ENCODE data around the gene MYORG. TPM values are rescaled to one million over a fixed set of nuclear protein-coding genes. Genes with fewer than 3 reads are reported as not detected.
"Not testable (repeated sequence)": the region's sequence is repeated elsewhere in the genome, so short reads cannot be mapped to it uniquely, and the experiment has no call there.

The MYORG gene
- total RNA-seq, 1 donor from 2014 or later, result 1.3 TPM

- H3K27me3 Mint-ChIP-seq (ENCODE audit: unreplicated experiment), result no peaks in the 10 kb centered on the region
- DNase-seq (ENCODE audit: extremely low spot score, unreplicated experiment), result no peak
- peaks cover 7% of the 10 kb centered on the region for H3K4me1 Mint-ChIP-seq (ENCODE audit: unreplicated experiment)
- H3K9me3 Mint-ChIP-seq (ENCODE audit: unreplicated experiment), result no peaks in the 10 kb centered on the region
- H3K27ac Mint-ChIP-seq (ENCODE audit: unreplicated experiment), result no peak overlapping the region
- TF ChIP-seq, protein P1, sequence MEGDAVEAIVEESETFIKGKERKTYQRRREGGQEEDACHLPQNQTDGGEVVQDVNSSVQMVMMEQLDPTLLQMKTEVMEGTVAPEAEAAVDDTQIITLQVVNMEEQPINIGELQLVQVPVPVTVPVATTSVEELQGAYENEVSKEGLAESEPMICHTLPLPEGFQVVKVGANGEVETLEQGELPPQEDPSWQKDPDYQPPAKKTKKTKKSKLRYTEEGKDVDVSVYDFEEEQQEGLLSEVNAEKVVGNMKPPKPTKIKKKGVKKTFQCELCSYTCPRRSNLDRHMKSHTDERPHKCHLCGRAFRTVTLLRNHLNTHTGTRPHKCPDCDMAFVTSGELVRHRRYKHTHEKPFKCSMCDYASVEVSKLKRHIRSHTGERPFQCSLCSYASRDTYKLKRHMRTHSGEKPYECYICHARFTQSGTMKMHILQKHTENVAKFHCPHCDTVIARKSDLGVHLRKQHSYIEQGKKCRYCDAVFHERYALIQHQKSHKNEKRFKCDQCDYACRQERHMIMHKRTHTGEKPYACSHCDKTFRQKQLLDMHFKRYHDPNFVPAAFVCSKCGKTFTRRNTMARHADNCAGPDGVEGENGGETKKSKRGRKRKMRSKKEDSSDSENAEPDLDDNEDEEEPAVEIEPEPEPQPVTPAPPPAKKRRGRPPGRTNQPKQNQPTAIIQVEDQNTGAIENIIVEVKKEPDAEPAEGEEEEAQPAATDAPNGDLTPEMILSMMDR (IDR thresholded peaks at IDR 0.05), result no peak
- no peak overlapping the region for H3K4me3 Mint-ChIP-seq (ENCODE audit: unreplicated experiment)
- H3K36me3 Mint-ChIP-seq (ENCODE audit: unreplicated experiment), result peaks cover 21% of the 10 kb centered on the region
Measured at GRCh38 chr9:34341659-34342295, 34.9 kb downstream of the MYORG start.

GRCh38 chr9:34338665-34339385, 37.9 kb downstream of the MYORG start:
- Mint-ChIP-seq H3K27ac (ENCODE audit: unreplicated experiment) (no peak overlapping the region), H3K36me3 (ENCODE audit: unreplicated experiment) (peaks cover 21% of the 10 kb centered on the region), H3K4me1 (ENCODE audit: unreplicated experiment) (no peaks in the 10 kb centered on the region), H3K9me3 (ENCODE audit: unreplicated experiment) (no peaks in the 10 kb centered on the region), H3K4me3 (ENCODE audit: unreplicated experiment) (no peak overlapping the region), H3K27me3 (ENCODE audit: unreplicated experiment) (no peaks in the 10 kb centered on the region)
- DNase-seq (ENCODE audit: extremely low spot score, unreplicated experiment), result no peak
- TF ChIP-seq, protein P1 (IDR thresholded peaks at IDR 0.05), result no peak

GRCh38 chr9:34338079-34338478, 38.6 kb downstream of the MYORG start:
- H3K4me1 Mint-ChIP-seq (ENCODE audit: unreplicated experiment); H3K4me3 Mint-ChIP-seq (ENCODE audit: unreplicated experiment); H3K27ac Mint-ChIP-seq (ENCODE audit: unreplicated experiment); H3K27me3 Mint-ChIP-seq (ENCODE audit: unreplicated experiment); DNase-seq (ENCODE audit: extremely low spot score, unreplicated experiment); H3K9me3 Mint-ChIP-seq (ENCODE audit: unreplicated experiment): not testable (repeated sequence)
- H3K36me3 Mint-ChIP-seq (ENCODE audit: unreplicated experiment), result peaks cover 15% of the 10 kb centered on the region

DNA sequence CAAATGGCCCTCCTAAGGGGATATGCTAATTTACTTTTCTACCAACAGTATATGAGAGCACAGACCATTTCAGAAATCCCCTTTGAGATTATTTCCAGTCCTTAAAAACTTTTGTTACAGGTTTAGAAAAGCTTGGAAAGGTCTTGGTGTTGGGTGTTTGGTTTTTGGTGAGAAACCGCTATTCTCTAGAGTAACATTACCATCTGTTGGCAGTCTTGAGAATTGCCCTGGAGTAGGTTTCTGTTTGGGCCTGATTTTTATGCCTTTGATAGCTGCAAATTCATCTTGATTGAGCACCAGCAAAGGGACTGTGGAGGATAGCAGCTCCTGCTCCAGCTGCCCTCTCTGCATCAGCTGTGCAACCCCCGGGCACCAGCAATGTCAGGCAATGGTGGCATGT, 39.3 kb downstream of the MYORG start:
- H3K27me3 Mint-ChIP-seq (ENCODE audit: unreplicated experiment), result no peaks in the 10 kb centered on the region
- no peaks in the 10 kb centered on the region for H3K4me1 Mint-ChIP-seq (ENCODE audit: unreplicated experiment)
- H3K9me3 Mint-ChIP-seq (ENCODE audit: unreplicated experiment), result no peaks in the 10 kb centered on the region
- TF ChIP-seq, protein P1 (IDR thresholded peaks at IDR 0.05), result peak; percentile 17
- no peak for DNase-seq (ENCODE audit: extremely low spot score, unreplicated experiment)
- H3K36me3 Mint-ChIP-seq (ENCODE audit: unreplicated experiment), result peaks cover 15% of the 10 kb centered on the region
- H3K27ac Mint-ChIP-seq (ENCODE audit: unreplicated experiment), result no peak overlapping the region
- H3K4me3 Mint-ChIP-seq (ENCODE audit: unreplicated experiment), result no peak overlapping the region

GRCh38 chr9:34335376-34335775, 41.3 kb downstream of the MYORG start:
- H3K9me3 Mint-ChIP-seq (ENCODE audit: unreplicated experiment), result no peaks in the 10 kb centered on the region
- peaks cover 8% of the 10 kb centered on the region for H3K36me3 Mint-ChIP-seq (ENCODE audit: unreplicated experiment)
- TF ChIP-seq, protein P1 (IDR thresholded peaks at IDR 0.05), result no peak
- H3K4me3 Mint-ChIP-seq (ENCODE audit: unreplicated experiment), result no peak overlapping the region
- H3K27me3 Mint-ChIP-seq (ENCODE audit: unreplicated experiment), result no peaks in the 10 kb centered on the region
- H3K4me1 Mint-ChIP-seq (ENCODE audit: unreplicated experiment), result peaks cover 5% of the 10 kb centered on the region
- DNase-seq (ENCODE audit: extremely low spot score, unreplicated experiment), result no peak
- H3K27ac Mint-ChIP-seq (ENCODE audit: unreplicated experiment), result no peak overlapping the region
